ENCODE measurements around the gene BLZF1. TPM values are rescaled to one million over a fixed set of nuclear protein-coding genes. Genes with fewer than 3 reads are reported as not detected.

Gene BLZF1
- total and polyA plus RNA-seq, 10 of the 15 experiments (the other 5 are each of a cell fraction or from before 2014, with no cell fraction given), result 5.1 to 11.9 (median 9.0) TPM

DNA sequence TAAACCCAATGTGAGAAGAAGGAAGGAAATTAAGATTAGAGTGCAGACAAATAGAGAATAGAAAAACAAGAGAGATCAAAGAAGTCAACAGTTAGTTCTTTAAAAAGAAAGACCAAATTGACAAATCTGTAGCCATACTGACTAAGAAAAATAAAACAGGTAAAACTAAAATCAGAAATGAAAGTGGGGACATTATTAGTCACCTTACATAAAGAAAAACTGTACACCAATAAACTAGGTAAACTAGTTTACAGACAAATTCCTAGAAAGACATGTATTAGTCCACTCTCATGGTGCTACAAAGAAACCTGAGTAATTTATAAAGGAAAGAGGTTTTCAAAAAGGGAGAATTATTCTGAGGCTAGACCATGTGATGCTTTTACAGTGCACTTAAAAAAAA lies 22.3 kb downstream of the BLZF1 start (continued):
- TF ChIP-seq, protein P1, sequence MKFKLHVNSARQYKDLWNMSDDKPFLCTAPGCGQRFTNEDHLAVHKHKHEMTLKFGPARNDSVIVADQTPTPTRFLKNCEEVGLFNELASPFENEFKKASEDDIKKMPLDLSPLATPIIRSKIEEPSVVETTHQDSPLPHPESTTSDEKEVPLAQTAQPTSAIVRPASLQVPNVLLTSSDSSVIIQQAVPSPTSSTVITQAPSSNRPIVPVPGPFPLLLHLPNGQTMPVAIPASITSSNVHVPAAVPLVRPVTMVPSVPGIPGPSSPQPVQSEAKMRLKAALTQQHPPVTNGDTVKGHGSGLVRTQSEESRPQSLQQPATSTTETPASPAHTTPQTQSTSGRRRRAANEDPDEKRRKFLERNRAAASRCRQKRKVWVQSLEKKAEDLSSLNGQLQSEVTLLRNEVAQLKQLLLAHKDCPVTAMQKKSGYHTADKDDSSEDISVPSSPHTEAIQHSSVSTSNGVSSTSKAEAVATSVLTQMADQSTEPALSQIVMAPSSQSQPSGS (IDR thresholded peaks at IDR 0.05; ENCODE audit: low read length), result peak; percentile 69
- TF ChIP-seq ZBED1 (IDR thresholded peaks at IDR 0.05; ENCODE audit: borderline replicate concordance), result 0 out of 2 replicates have a peak, but pooled peaks have one; percentile 35
- TF ChIP-seq ETV6 (conservative IDR thresholded peaks at IDR 0.05 in 1 of 2, IDR thresholded peaks at IDR 0.05 in 1 of 2; ENCODE audit: borderline replicate concordance in 1 of 2, low read depth in 1 of 2), result peak in 1 of 2 experiments; percentile 79; a peak in 1 of 4 replicates
- peak; percentile 64; the same call in 1 of the 2 replicates for TF ChIP-seq MTA2 (IDR thresholded peaks at IDR 0.05; ENCODE audit: low read depth)
- peak; percentile 24; the same call in 1 of the 2 replicates for TF ChIP-seq BCL11A (IDR thresholded peaks at IDR 0.05; ENCODE audit: low read depth, low read length)
- TF ChIP-seq, protein P2, sequence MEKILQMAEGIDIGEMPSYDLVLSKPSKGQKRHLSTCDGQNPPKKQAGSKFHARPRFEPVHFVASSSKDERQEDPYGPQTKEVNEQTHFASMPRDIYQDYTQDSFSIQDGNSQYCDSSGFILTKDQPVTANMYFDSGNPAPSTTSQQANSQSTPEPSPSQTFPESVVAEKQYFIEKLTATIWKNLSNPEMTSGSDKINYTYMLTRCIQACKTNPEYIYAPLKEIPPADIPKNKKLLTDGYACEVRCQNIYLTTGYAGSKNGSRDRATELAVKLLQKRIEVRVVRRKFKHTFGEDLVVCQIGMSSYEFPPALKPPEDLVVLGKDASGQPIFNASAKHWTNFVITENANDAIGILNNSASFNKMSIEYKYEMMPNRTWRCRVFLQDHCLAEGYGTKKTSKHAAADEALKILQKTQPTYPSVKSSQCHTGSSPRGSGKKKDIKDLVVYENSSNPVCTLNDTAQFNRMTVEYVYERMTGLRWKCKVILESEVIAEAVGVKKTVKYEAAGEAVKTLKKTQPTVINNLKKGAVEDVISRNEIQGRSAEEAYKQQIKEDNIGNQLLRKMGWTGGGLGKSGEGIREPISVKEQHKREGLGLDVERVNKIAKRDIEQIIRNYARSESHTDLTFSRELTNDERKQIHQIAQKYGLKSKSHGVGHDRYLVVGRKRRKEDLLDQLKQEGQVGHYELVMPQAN (conservative IDR thresholded peaks at IDR 0.05), result no peak
- TF ChIP-seq NFIC (IDR thresholded peaks at IDR 0.05; ENCODE audit: low read depth, low read length), result peak; percentile 97
- peak in 1 of 2 experiments; percentile 73; a peak in 1 of 4 replicates for TF ChIP-seq CEBPB (IDR thresholded peaks at IDR 0.05; ENCODE audit: borderline replicate concordance in 1 of 2, low read depth in 2 of 2, low read length in 2 of 2)
- peak; percentile 75 for TF ChIP-seq GABPA (IDR thresholded peaks at IDR 0.05; ENCODE audit: low read depth)
- 0 out of 2 replicates have a peak, but pooled peaks have one; percentile 24 for TF ChIP-seq IKZF1 (conservative IDR thresholded peaks at IDR 0.05)
- TF ChIP-seq ZSCAN29 (IDR thresholded peaks at IDR 0.05), result no peak
- no peak for TF ChIP-seq HDAC2 (IDR thresholded peaks at IDR 0.05)
- no peak for TF ChIP-seq POLR2AphosphoS2 (IDR thresholded peaks at IDR 0.05; ENCODE audit: low read depth, low read length)

Data from GM12878 (cell line).